Activated naive CD4-positive, alpha-beta T cell (primary cell): Measurements from ENCODE around the gene ZNF891.

Source experiments
- DNase-seq, 4 experiments: peaks; one replicate each; lab custom pipeline; 2025; lab: John Stamatoyannopoulos, UW

ZNF891 gene

GRCh38 chr12:133061954-133062353 lies 68.1 kb downstream of the ZNF891 start:
- no peak for DNase-seq

DNA sequence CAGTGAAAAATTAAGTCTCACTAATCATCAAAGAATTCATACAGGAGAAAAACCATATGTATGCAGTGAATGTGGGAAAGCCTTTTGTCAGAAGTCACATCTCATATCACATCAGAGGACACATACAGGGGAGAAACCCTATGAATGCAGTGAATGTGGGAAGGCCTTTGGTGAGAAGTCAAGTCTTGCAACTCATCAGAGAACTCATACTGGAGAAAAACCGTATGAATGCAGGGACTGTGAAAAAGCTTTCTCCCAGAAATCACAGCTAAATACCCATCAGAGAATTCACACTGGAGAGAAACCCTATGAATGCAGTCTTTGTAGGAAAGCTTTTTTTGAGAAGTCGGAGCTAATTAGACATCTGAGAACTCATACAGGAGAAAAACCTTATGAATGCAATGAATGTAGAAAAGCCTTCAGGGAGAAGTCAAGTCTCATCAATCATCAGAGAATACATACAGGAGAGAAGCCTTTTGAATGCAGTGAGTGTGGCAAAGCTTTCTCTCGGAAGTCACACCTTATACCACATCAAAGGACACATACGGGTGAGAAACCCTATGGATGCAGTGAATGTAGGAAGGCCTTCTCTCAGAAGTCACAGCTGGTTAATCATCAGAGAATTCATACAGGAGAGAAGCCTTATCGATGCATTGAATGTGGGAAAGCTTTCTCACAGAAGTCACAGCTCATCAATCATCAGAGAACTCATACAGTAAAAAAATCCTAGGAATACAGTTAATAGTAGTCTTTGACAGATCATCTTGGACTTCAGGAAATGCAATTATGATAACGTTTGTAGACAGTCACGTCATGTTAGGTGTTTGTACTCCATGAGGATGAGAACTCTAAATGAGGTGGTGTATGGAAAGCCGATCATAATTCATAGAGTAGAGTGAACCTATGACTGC lies 71.6 kb downstream of the ZNF891 start:
- DNase-seq = no peak

DNA sequence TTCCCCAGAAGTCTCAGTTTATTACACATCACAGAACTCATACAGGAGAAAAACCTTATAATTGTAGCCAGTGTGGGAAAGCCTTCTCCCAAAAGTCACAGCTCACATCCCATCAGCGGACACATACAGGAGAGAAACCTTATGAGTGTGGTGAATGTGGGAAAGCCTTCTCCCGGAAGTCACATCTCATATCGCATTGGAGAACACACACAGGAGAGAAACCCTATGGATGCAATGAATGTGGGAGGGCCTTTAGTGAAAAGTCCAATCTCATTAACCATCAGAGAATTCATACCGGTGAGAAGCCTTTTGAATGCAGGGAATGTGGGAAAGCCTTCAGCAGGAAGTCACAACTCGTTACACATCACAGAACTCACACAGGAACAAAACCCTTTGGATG lies 72.6 kb downstream of the ZNF891 start:
- DNase-seq = no peak
